Measurements from ENCODE around the gene ARHGAP31.

Gene ARHGAP31

DNA sequence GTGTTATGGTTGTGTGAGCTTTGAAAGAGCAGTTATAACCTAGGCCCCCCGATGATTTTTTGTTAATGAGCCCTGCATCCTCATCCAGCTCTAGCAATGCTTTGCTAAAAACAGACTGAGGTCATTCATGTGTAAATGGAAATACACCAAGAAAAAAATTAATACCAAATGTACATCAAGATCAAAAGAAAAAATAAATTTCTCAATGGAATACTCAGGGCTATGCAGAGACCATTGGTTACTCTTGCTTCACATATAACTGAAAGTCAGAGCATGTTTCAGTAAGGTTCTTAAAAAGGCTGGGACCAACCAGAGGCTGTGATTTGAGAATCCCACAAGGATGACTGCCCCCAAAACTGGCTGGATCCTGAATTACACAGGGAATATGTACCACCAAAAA lies 48.0 kb downstream of the ARHGAP31 start:
- no peak for DNase-seq (ENCODE audit: low spot score)
- TF ChIP-seq, protein P1, sequence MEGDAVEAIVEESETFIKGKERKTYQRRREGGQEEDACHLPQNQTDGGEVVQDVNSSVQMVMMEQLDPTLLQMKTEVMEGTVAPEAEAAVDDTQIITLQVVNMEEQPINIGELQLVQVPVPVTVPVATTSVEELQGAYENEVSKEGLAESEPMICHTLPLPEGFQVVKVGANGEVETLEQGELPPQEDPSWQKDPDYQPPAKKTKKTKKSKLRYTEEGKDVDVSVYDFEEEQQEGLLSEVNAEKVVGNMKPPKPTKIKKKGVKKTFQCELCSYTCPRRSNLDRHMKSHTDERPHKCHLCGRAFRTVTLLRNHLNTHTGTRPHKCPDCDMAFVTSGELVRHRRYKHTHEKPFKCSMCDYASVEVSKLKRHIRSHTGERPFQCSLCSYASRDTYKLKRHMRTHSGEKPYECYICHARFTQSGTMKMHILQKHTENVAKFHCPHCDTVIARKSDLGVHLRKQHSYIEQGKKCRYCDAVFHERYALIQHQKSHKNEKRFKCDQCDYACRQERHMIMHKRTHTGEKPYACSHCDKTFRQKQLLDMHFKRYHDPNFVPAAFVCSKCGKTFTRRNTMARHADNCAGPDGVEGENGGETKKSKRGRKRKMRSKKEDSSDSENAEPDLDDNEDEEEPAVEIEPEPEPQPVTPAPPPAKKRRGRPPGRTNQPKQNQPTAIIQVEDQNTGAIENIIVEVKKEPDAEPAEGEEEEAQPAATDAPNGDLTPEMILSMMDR (IDR thresholded peaks at IDR 0.05; ENCODE audit: extremely low read depth, missing control alignments): no peak

- DNase-seq (ENCODE audit: low spot score): peak; percentile 37
- TF ChIP-seq, protein P1 (IDR thresholded peaks at IDR 0.05; ENCODE audit: extremely low read depth, missing control alignments): no peak
Measured at GRCh38 chr3:119343719-119344118, 49.5 kb downstream of the ARHGAP31 start.

DNA sequence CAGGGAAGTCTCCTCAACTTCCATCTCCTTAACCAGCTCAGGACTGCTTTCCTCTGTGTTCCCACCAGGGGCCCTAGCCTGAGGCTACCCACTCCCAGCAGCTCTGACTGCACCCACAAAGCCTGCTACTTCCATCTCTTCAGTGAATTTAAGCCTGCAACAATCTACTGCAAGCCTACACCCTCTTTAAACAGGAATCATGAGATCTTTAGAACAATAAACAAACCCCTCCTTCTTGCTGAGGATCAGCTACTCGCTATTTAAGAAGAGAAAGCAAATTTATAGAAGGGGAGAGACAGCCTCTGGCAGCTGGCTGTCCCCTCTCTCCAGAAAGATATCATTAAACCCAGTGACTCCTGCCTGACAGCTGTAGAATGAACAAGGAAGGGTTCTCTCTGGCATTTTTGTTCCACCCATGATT lies 51.9 kb downstream of the ARHGAP31 start:
- DNase-seq (ENCODE audit: low spot score): no peak
- TF ChIP-seq, protein P1 (IDR thresholded peaks at IDR 0.05; ENCODE audit: extremely low read depth, missing control alignments): no peak

DNA sequence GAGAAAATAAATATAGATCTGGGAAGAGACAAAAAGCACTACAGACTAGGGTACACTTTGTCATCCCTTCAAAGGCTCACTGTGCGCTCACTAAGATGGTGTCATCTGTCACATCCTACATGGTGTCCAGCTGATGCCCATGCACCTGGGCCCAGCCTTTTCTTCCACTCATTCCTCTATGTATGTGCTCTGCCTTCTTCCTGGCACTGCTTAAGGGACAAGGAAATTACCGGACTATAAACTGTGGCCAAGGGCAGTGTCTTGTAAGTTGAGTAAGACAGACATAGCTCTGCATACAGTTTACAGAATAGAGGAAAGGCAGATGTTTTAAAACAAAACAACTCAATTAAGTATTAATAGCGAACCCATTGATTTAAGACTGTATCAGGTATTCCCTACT lies 52.9 kb downstream of the ARHGAP31 start:
- DNase-seq (ENCODE audit: low spot score): no peak
- TF ChIP-seq, protein P1 (IDR thresholded peaks at IDR 0.05; ENCODE audit: extremely low read depth, missing control alignments): no peak

DNA sequence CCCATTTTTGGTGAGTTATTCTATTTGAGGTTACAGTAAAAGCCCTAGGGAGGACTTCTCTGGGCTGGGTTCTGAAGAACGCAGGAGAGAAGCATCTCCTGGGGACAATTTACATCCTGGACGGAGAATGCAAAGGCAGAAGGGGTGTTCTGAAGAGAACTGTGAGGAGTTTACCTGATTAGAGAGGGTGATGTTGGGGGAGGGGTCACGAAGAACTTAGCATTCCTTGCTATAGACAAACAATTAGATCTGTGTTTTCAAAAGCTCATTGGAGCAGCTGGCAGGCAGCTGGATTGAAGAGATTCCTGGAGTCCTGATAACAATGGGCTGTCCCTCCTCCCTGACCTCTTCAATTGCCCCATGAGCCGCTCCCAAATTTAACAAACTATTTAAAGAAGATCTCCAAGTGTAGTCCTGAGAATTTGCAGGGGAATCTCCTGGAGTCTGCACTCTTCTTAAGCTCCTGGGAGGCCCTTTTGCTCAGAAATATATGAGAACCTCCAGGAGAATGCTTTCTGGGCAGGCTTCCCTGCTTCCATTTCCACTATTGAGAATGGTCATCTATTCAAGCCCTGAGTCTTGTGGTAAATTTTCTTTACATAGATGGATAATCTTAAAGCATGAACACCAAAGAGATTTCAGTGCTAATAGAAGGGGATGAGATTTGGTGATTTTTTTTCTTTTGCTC lies 55.3 kb downstream of the ARHGAP31 start:
- DNase-seq (ENCODE audit: low spot score): no peak
- TF ChIP-seq, protein P1 (IDR thresholded peaks at IDR 0.05; ENCODE audit: extremely low read depth, missing control alignments): no peak

GRCh38 chr3:119350114-119350513 lies 55.9 kb downstream of the ARHGAP31 start:
- TF ChIP-seq, protein P1 (IDR thresholded peaks at IDR 0.05; ENCODE audit: extremely low read depth, missing control alignments): no peak
- no peak for DNase-seq (ENCODE audit: low spot score)

- no peak for DNase-seq (ENCODE audit: low spot score)
- TF ChIP-seq, protein P1 (IDR thresholded peaks at IDR 0.05; ENCODE audit: extremely low read depth, missing control alignments): no peak
Measured at GRCh38 chr3:119351581-119351980, 57.4 kb downstream of the ARHGAP31 start.

Data from GM20000 (cell line).